ENCODE data around the gene MDH1. TPM values are rescaled to one million over a fixed set of nuclear protein-coding genes. Genes with fewer than 3 reads are reported as not detected.
A peak's percentile ranks its signal among the peaks of the same experiment; 100 is the strongest.

Gene MDH1
- 56.9 and 127 TPM in 2 replicates for total RNA-seq (2011; cell fraction: chromatin; rRNA removed; ENCODE audit: low replicate concordance)
- 54.5 and 66.7 TPM in 2 replicates for total RNA-seq (2011; cell fraction: nucleolus; rRNA removed)
- 86.7 and 146 TPM in 2 replicates for total RNA-seq (2011; cell fraction: nucleoplasm; rRNA removed)
- 191 and 222 TPM in 2 replicates for total RNA-seq (2014; rRNA removed)
- 362 and 370 TPM in 2 replicates for total RNA-seq (2014; rRNA removed; fragmentation: Illumina TruSeq; extraction: Trizol)
- 267 and 277 TPM in 2 replicates for total RNA-seq (2015; rRNA removed; fragmentation: Illumina TruSeq; extraction: Trizol)
- total RNA-seq (2021) = 215 and 248 TPM in 2 replicates
- 405 and 439 TPM in 2 replicates for polyA plus RNA-seq (2011; rRNA removed)
- 122 and 268 TPM in 2 replicates for polyA plus RNA-seq (2011; cell fraction: cytosol; rRNA removed)
- polyA plus RNA-seq (2011; cell fraction: nucleus; rRNA removed) = 59.4 and 132 TPM in 2 replicates
- polyA plus RNA-seq (2012) = 213 and 266 TPM in 2 replicates
- polyA plus RNA-seq (2014; fragmentation: Illumina TruSeq; extraction: Trizol) = 244 and 284 TPM in 2 replicates
- 1,000 to 10,000 TPM; 1,119 to 1,225 TPM for polyA plus RNA-seq (2014; fragmentation: Nextera tagmentation; extraction: Ambion mirVana)
- 283 and 284 TPM in 2 replicates for polyA plus RNA-seq (2014; rRNA removed)
- 240 and 259 TPM in 2 replicates for polyA minus RNA-seq (2011; rRNA and poly(A)+ RNA removed)
- 89.5 and 90.5 TPM in 2 replicates for polyA minus RNA-seq (2011; cell fraction: cytosol; rRNA and poly(A)+ RNA removed)
- 51.8 and 115 TPM in 2 replicates for polyA minus RNA-seq (2011; cell fraction: nucleus; rRNA and poly(A)+ RNA removed)
- Bru-seq, nascent RNA = percentile 92 among the genes with signal in this experiment
- percentile 93 among the genes with signal in this experiment for BruChase-seq, experiment 1, labeled RNA remaining after a 2-hour chase
- percentile 92 among the genes with signal in this experiment for BruChase-seq, experiment 2, labeled RNA remaining after a 6-hour chase
- long read RNA-seq, experiment 1, transcript MDH1-214 (2 exons, 552 nt) = minor isoform, 6 of 519 reads
- long read RNA-seq, experiment 1, transcript MDH1-201 (9 exons, 1,650 nt) = major isoform, 461 of 519 reads
- long read RNA-seq, experiment 1, transcript MDH1-202 (6 exons, 808 nt) = minor isoform, 7 of 519 reads
- long read RNA-seq, experiment 1, partial matches to known transcripts = 16 of 519 reads
- long read RNA-seq, experiment 1, other reads (novel, unspliced or antisense) = 24 of 519 reads
- long read RNA-seq, experiment 2, transcript MDH1-201 (9 exons, 1,650 nt) = major isoform, 146 of 239 reads
- long read RNA-seq, experiment 2, partial matches to known transcripts = 30 of 239 reads
- long read RNA-seq, experiment 2, other reads (novel, unspliced or antisense) = 57 of 239 reads
- long read RNA-seq, experiment 3, transcript MDH1-201 (9 exons, 1,650 nt) = major isoform, 325 of 348 reads
- long read RNA-seq, experiment 3, partial matches to known transcripts = 8 of 348 reads
- long read RNA-seq, experiment 3, other reads (novel, unspliced or antisense) = 10 of 348 reads

DNA sequence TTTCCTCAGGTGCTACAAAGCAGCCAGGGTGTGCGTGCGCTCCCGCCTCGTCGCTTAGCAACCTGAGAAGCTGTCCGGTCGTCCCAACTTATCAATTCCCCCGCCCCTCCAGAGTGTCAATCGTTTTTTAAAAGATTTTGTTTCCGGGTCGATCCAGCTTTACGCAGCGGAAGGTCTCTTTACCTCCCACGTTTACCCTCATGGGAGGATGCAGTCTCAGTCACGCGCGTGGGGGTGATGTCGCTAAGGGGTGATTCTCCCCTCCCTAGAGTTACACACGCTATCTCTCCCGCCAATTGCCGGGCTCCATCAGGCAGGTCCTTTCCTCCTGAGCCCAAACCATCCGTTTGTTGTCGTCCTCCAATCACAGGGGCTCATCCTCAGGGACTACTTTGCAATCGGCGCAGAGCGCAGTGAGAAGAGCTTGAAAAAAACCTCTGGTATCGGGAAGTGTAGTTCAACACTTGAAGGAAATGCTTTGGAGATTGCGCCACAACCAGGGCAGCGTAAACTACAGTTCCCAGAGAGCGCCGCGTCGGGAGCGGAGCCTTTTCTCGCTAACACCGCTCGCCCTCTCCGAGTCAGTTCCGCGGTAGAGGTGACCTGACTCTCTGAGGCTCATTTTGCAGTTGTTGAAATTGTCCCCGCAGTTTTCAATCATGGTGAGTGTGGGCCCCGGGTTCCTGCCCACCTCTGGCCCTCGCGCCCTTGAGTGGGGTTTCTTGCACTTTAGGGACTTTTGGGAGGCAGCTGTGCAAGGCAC lies at the start of gene MDH1, which contains the start of gene WDPCP:
Gene MDH1 (plus strand): TSS at position 579 of the 763 bp plus-strand sequence. CDS start 81 bp downstream, at position 660.
Gene WDPCP (minus strand): TSS at position 93 of the 763 bp plus-strand sequence. CDS start 206 bp downstream, outside the sequence.
- in situ Hi-C loops (cut with MboI) = no loop called here
- peak; percentile 99 for FAIRE-seq
- TF ChIP-seq CAMTA2 (CRISPR knock-in tag; conservative IDR thresholded peaks at IDR 0.05) (no peak), NR2C1 (IDR thresholded peaks at IDR 0.05) (peak; percentile 98), NR2C1 (tag; IDR thresholded peaks at IDR 0.05) (peak; percentile 97), RBM39 (optimal IDR thresholded peaks at IDR 0.05; ENCODE audit: low read depth, low read length) (no peak), ZKSCAN3 (CRISPR knock-in tag; IDR thresholded peaks at IDR 0.05) (no peak), TAF7 (tag; IDR thresholded peaks at IDR 0.05) (peak; percentile 84), GATA2 (CRISPR knock-in tag; IDR thresholded peaks at IDR 0.05) (no peak), ZZZ3 (IDR thresholded peaks at IDR 0.05) (no peak), KLF6 (CRISPR knock-in tag; IDR thresholded peaks at IDR 0.05; ENCODE audit: borderline replicate concordance) (no peak), E2F3 (CRISPR knock-in tag; IDR thresholded peaks at IDR 0.05) (peak; percentile 55; the same call in 1 of the 2 replicates), SAP30 (IDR thresholded peaks at IDR 0.05; ENCODE audit: borderline replicate concordance, insufficient read depth, low read depth, low read length, poor library complexity, severe bottlenecking) (peak; percentile 49)
- TF ChIP-seq, protein P1, sequence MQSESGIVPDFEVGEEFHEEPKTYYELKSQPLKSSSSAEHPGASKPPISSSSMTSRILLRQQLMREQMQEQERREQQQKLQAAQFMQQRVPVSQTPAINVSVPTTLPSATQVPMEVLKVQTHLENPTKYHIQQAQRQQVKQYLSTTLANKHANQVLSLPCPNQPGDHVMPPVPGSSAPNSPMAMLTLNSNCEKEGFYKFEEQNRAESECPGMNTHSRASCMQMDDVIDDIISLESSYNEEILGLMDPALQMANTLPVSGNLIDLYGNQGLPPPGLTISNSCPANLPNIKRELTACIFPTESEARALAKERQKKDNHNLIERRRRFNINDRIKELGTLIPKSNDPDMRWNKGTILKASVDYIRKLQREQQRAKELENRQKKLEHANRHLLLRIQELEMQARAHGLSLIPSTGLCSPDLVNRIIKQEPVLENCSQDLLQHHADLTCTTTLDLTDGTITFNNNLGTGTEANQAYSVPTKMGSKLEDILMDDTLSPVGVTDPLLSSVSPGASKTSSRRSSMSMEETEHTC (IDR thresholded peaks at IDR 0.05) = peak; percentile 70; the same call in 1 of the 2 replicates
- TF ChIP-seq, protein P2, sequence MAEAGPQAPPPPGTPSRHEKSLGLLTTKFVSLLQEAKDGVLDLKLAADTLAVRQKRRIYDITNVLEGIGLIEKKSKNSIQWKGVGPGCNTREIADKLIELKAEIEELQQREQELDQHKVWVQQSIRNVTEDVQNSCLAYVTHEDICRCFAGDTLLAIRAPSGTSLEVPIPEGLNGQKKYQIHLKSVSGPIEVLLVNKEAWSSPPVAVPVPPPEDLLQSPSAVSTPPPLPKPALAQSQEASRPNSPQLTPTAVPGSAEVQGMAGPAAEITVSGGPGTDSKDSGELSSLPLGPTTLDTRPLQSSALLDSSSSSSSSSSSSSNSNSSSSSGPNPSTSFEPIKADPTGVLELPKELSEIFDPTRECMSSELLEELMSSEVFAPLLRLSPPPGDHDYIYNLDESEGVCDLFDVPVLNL (CRISPR knock-in tag; IDR thresholded peaks at IDR 0.05; ENCODE audit: low read depth) = no peak

More for the DNA sequence above, at the start of gene MDH1, which contains the start of gene WDPCP:
- H3K4me3 ChIP-seq = peak within 1 kb of the TSS; percentile 96
- BruUV-seq (replicated peaks) = no TSS peak
- ATAC-seq (peak; percentile 95), DNase-seq (ENCODE audit: extremely low read depth in 1 of 4, low spot score in 3 of 4) (peak; percentile 80 to 98 (median 84))
- peak within 1 kb of the TSS; percentile 97 for H2AFZ ChIP-seq (ENCODE audit: low read depth, low read length)
- H3K27me3 ChIP-seq (ENCODE audit: control insufficient read depth in 2 of 2, insufficient read depth in 2 of 2, low read length in 2 of 2) = no peaks in the 10 kb centered on the region
- POLR2A ChIA-PET = interaction anchor here (0.6 to 2.7 kb wide), 15 partner anchors 11 to 859 kb away, joined by 3 to 17 read pairs (median 4); no protein-coding TSS in a partner anchor
- H4K20me1 ChIP-seq (replicated peaks; ENCODE audit: control insufficient read depth, insufficient read depth, low read length) = no peaks in the 10 kb centered on the region
- CTCF ChIA-PET (ENCODE audit: low intra/inter-chr PET ratio) = no interaction called here
- peak within 1 kb of the TSS; percentile 97 for H3K4me2 ChIP-seq (ENCODE audit: insufficient read depth, low read length)
- peak within 1 kb of the TSS; percentile 90 for H3K27ac ChIP-seq (ENCODE audit: extremely low read depth, low read depth, low read length)
- H3K9ac ChIP-seq (ENCODE audit: insufficient read depth in 1 of 2, low read depth in 2 of 2, low read length in 2 of 2) = peak within 1 kb of the TSS; percentile 88 to 94
- intact Hi-C loops (cut with micrococcal nuclease) = loop anchor here (10.0 kb wide), 1 partner anchor 256 kb away; the partner anchor contains the start of gene UGP2
- H3K9me1 ChIP-seq (ENCODE audit: control insufficient read depth, insufficient read depth, low read length) = no peaks in the 10 kb centered on the region
- peaks cover 0 to 14% of the 10 kb centered on the region in 2 experiments; a peak in 3 of 5 replicates for H3K4me1 ChIP-seq (replicated peaks in 1 of 2; ENCODE audit: control insufficient read depth in 2 of 2, insufficient read depth in 2 of 2, low read length in 2 of 2)
- peaks cover 20% of the 10 kb centered on the region; the same call in 2 of the 3 replicates for H3K36me3 ChIP-seq (ENCODE audit: control insufficient read depth, insufficient read depth, low read length)
- no peaks in the 10 kb centered on the region for H3K9me3 ChIP-seq (replicated peaks; ENCODE audit: control insufficient read depth, insufficient read depth, low read depth, low read length)
- WGBS (ENCODE audit: insufficient coverage, low coverage, missing lambda C conversion rate) = under 1% methylated on average over 44 of the region's 44 CpGs
- peaks cover 63% of the 10 kb centered on the region for H3K79me2 ChIP-seq (ENCODE audit: control insufficient read depth, insufficient read depth, low read length)

Measured in K562 (cell line).